GM06990 (cell line): ENCODE results near the gene SIT1.

Experiments
- DNase-seq: peaks from one replicate; pipeline ENCODE4 v3.0.0-alpha.2; 2011; ENCODE audit not compliant: insufficient read length; ENCODE audit errors: extremely low read depth
- H3K27me3 ChIP-seq: replicated peaks from 2 replicates; pipeline ENCODE4 v1.6.0; 2011; ENCODE audit warnings: low read length; ENCODE audit not compliant: control insufficient read depth, insufficient read depth
- H3K36me3 ChIP-seq: 2 replicates; pipeline ENCODE4 v1.5.1; 2011; ENCODE audit warnings: low read length; ENCODE audit not compliant: control insufficient read depth, insufficient read depth
- H3K4me3 ChIP-seq: replicated peaks from 2 replicates; pipeline ENCODE4 v1.5.1; 2011; ENCODE audit warnings: low read depth, mild to moderate bottlenecking, control low read depth, low read length
- CTCF ChIP-seq: IDR thresholded peaks from 2 replicates; pipeline ENCODE4 v1.5.1; 2011; ENCODE audit warnings: low read length, control low read depth, mild to moderate bottlenecking, inconsistent platforms; ENCODE audit not compliant: insufficient read depth, poor library complexity, severe bottlenecking

The SIT1 gene

GRCh38 chr9:35675732-35676392 is 25.1 kb upstream of the SIT1 start:
- H3K27me3 ChIP-seq = no peaks in the 10 kb centered on the region; the same call in 1 of the 2 replicates
- no peaks in the 10 kb centered on the region for H3K36me3 ChIP-seq
- TF ChIP-seq CTCF = no peak
- no peak for DNase-seq
- H3K4me3 ChIP-seq = peak overlapping the region; percentile 22; the same call in 1 of the 2 replicates

- TF ChIP-seq CTCF = no peak
- no peak for DNase-seq
- no peak overlapping the region for H3K4me3 ChIP-seq
- no peaks in the 10 kb centered on the region for H3K36me3 ChIP-seq
- no peaks in the 10 kb centered on the region; the same call in 1 of the 2 replicates for H3K27me3 ChIP-seq
Observed at GRCh38 chr9:35675204-35675603, 24.5 kb upstream of the SIT1 start.

- no peaks in the 10 kb centered on the region for H3K36me3 ChIP-seq
- no peak for TF ChIP-seq CTCF
- no peaks in the 10 kb centered on the region; the same call in 1 of the 2 replicates for H3K27me3 ChIP-seq
- no peak overlapping the region for H3K4me3 ChIP-seq
- no peak for DNase-seq
Observed at GRCh38 chr9:35674025-35674361, 23.3 kb upstream of the SIT1 start.

GRCh38 chr9:35673132-35674024 is 22.6 kb upstream of the SIT1 start, which contains the start of gene CA9:
Gene CA9 (plus strand): TSS chr9:35673928. CDS start chr9:35673960, 32 bp downstream.
- no peak within 1 kb of the TSS for H3K4me3 ChIP-seq
- DNase-seq = no peak
- no peak for TF ChIP-seq CTCF

GRCh38 chr9:35669331-35670145 is 18.8 kb upstream of the SIT1 start:
- H3K4me3 ChIP-seq = no peak overlapping the region
- no peaks in the 10 kb centered on the region for H3K36me3 ChIP-seq
- H3K27me3 ChIP-seq = no peaks in the 10 kb centered on the region; the same call in 1 of the 2 replicates
- TF ChIP-seq CTCF = no peak
- no peak for DNase-seq

More at GRCh38 chr9:35673132-35674024, 22.6 kb upstream of the SIT1 start, which contains the start of gene CA9:
- Histone ChIP-seq H3K27me3 (no peaks in the 10 kb centered on the region; the same call in 1 of the 2 replicates), H3K36me3 (no peaks in the 10 kb centered on the region)
